Heart left ventricle (tissue), 13 donors: Measurements from ENCODE around the gene P2RX2.

ENCODE experiments used
- POLR2A ChIP-seq, 2 donors: fragments of 450-650 bp; IDR thresholded peaks; one replicate each; pipeline ENCODE4 v1.6.1; 2017; ENCODE audit warnings: antibody characterized with exemption in 2 of 2, mild to moderate bottlenecking in 2 of 2, moderate library complexity in 2 of 2
- TF ChIP-seq, protein P1 (sequence below), 12 donors: fragments of 200-600 bp; sonication (generic) in 4 of 12; IDR thresholded peaks; one replicate each; pipeline versions ENCODE4 v1.5.0 to v1.8.0; 2018 to 2022; ENCODE audit warnings: antibody characterized with exemption in 12 of 12, mild to moderate bottlenecking in 5 of 12
- donor health status: ischemic (EF 13 %, LVEDD 7.1; RV severe dilation, severe dysfunction).
- donor health status: DM: no; HTN: yes; CAD: no.
- donor health status: DM: no; HTN: no; CAD: no.
- donor health status: ischemic (EF 25% LVEDD 6.9; RV normal size, moderate dysfunction).
- donor health status: ischemic (EF 25% LVEDD 5.7; RV mildly dilated, moderate dysfunction).
- donor health status: ischemic (EF 35%, LVEDD 5.7; RV mildly dilated, moderate dysfunction).
- donor health status: nonischemic (EF 11% LVEDD 7.7; RV severe dilation, severe dysfunction).
- donor health status: DM: yes; HTN: yes; CAD: no.
- donor health status: PGD.
- donor health status: ischemic (EF 29% LVEDD 5.4; RV normal size, mild dysfunction).
- donor health status: nonischemic (EF 23%, LVEDD 6.1; RV moderate dilation, normal function).

- TF ChIP-seq, protein P1, sequence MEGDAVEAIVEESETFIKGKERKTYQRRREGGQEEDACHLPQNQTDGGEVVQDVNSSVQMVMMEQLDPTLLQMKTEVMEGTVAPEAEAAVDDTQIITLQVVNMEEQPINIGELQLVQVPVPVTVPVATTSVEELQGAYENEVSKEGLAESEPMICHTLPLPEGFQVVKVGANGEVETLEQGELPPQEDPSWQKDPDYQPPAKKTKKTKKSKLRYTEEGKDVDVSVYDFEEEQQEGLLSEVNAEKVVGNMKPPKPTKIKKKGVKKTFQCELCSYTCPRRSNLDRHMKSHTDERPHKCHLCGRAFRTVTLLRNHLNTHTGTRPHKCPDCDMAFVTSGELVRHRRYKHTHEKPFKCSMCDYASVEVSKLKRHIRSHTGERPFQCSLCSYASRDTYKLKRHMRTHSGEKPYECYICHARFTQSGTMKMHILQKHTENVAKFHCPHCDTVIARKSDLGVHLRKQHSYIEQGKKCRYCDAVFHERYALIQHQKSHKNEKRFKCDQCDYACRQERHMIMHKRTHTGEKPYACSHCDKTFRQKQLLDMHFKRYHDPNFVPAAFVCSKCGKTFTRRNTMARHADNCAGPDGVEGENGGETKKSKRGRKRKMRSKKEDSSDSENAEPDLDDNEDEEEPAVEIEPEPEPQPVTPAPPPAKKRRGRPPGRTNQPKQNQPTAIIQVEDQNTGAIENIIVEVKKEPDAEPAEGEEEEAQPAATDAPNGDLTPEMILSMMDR (IDR thresholded peaks at IDR 0.05): no peak
- TF ChIP-seq POLR2A (IDR thresholded peaks at IDR 0.05): no peak
Observed at GRCh38 chr12:132587781-132588180, 30.8 kb upstream of the P2RX2 start.
